IMR-90 (cell line): Measurements from ENCODE around the gene TIMP1.

ENCODE experiments used
- CEBPB ChIP-seq: IDR thresholded peaks from 2 replicates; pipeline ENCODE4 v1.6.1; 2012; ENCODE audit warnings: low read depth, low read length, improper control_type of control experiment
- CTCF ChIP-seq: conservative IDR thresholded peaks from 2 replicates; pipeline ENCODE4 v1.5.1; 2012; ENCODE audit warnings: mild to moderate bottlenecking, low read depth, low read length, improper control_type of control experiment
- FOS ChIP-seq: fragments of 150-350 bp; IDR thresholded peaks from 2 replicates; pipeline ENCODE4 v1.6.1; 2016; ENCODE audit warnings: low read depth, low read length
- MAZ ChIP-seq: IDR thresholded peaks from 2 replicates; pipeline ENCODE4 v1.6.1; 2012; ENCODE audit warnings: low read depth, mild to moderate bottlenecking, low read length, improper control_type of control experiment, moderate library complexity, borderline replicate concordance
- NFE2L2 ChIP-seq: fragments of 150-350 bp; IDR thresholded peaks from 2 replicates; pipeline ENCODE4 v1.6.1; 2016; ENCODE audit warnings: low read depth, mild to moderate bottlenecking, low read length
- POLR2A ChIP-seq: IDR thresholded peaks from 2 replicates; pipeline ENCODE4 v1.6.1; 2012; ENCODE audit warnings: mild to moderate bottlenecking, low read depth, low read length
- RAD21 ChIP-seq: IDR thresholded peaks from 2 replicates; pipeline ENCODE4 v1.6.1; 2012; ENCODE audit warnings: low read length, improper control_type of control experiment
- RCOR1 ChIP-seq: IDR thresholded peaks from 2 replicates; pipeline ENCODE4 v1.6.1; 2012; ENCODE audit warnings: mild to moderate bottlenecking, low read length, improper control_type of control experiment; ENCODE audit not compliant: insufficient replicate concordance
- USF2 ChIP-seq: fragments of 150-350 bp; IDR thresholded peaks from 2 replicates; pipeline ENCODE4 v1.6.1; 2017; ENCODE audit warnings: mild to moderate bottlenecking, antibody characterized with exemption, low read length, low read depth

- TF ChIP-seq CTCF (no peak), POLR2A (no peak), FOS (no peak), RCOR1 (no peak), NFE2L2 (no peak), RAD21 (no peak), USF2 (no peak), CEBPB (no peak), MAZ (no peak)
Measured at GRCh38 chrX:47618923-47619485, 36.8 kb downstream of the TIMP1 start.
